Erythroblast (primary cell): Measurements from ENCODE around the gene ZBTB8B.

Source experiments
- DNase-seq, 2 experiments: peaks; one replicate each; lab custom pipeline; 2025; lab: John Stamatoyannopoulos, UW
- GATA1 ChIP-seq: IDR thresholded peaks from 2 replicates; pipeline ENCODE4 v1.6.1; 2011; ENCODE audit warnings: low read depth, mild to moderate bottlenecking, control low read depth, low read length, moderate library complexity
- POLR2A ChIP-seq: IDR thresholded peaks from 2 replicates; pipeline ENCODE4 v1.6.1; 2011; ENCODE audit warnings: mild to moderate bottlenecking, low read length

ZBTB8B gene

DNA sequence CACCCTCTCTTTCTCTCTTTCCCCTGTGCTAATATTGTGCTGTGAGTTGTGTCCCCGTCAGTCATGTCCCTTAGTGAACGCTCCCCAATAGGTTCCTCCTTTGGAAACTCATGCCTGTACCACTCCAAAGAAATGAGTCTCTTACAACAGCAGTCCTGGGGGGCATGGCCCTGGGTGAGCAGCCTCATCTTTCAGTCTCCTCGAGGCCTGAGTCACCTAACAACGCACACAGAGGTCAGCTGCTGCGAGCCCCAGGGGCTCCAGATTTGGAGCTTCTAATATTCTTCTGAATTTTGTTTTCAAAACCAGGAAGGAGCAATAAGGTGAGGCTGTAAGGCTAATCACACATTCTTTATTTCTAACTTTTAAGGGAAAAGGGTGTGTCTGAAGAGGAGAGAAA, 43.9 kb downstream of the ZBTB8B start:
- no peak for DNase-seq
- TF ChIP-seq GATA1, result no peak

DNA sequence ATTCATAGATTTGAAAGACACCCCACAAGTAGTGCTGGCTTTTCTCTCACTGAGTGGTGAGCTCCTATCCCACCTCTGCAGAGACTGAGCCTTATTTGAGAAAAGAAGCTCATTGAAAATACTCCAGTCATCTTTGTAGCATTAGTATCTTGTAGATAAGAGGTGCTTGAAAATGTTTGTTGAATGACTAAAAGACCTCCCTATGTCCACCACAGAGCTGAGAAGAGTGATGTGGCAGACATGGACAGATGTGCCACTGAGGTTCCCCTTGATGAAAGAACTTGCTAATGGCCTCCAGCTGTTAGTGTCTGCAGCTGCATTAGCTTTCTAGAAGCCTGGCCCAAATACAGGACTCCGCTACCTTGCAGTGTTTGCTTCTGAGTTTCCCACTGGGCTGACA, 45.1 kb downstream of the ZBTB8B start:
- TF ChIP-seq POLR2A (no peak), GATA1 (no peak)
- DNase-seq, result no peak
